Subcutaneous abdominal adipose tissue (tissue), 5 donors: ENCODE results near the gene IPPK.

Source experiments
- H3K27ac ChIP-seq: one replicate; pipeline ENCODE4 v1.7.0; 2013; ENCODE audit warnings: low read depth, mild to moderate bottlenecking, inconsistent platforms, low read length, moderate library complexity
- H3K27me3 ChIP-seq, 5 donors: one replicate each; pipeline ENCODE4 v1.7.0; 2013; ENCODE audit warnings: low read length in 5 of 5, inconsistent platforms in 1 of 5; ENCODE audit not compliant: control insufficient read depth in 5 of 5, insufficient read depth in 4 of 5
- H3K36me3 ChIP-seq, 5 donors: one replicate each; pipeline ENCODE4 v1.7.0; 2013; ENCODE audit warnings: low read length in 5 of 5; ENCODE audit not compliant: control insufficient read depth in 5 of 5, insufficient read depth in 5 of 5
- H3K4me1 ChIP-seq, 5 donors: one replicate each; pipeline ENCODE4 v1.7.0; 2013; ENCODE audit warnings: low read length in 5 of 5, mild to moderate bottlenecking in 3 of 5, moderate library complexity in 1 of 5; ENCODE audit not compliant: control insufficient read depth in 5 of 5, insufficient read depth in 5 of 5
- H3K4me3 ChIP-seq, 5 donors: one replicate each; pipeline ENCODE4 v1.7.0; 2013; ENCODE audit warnings: low read length in 5 of 5, low read depth in 1 of 5
- H3K9ac ChIP-seq, 5 donors: one replicate each; pipeline ENCODE4 v1.7.0; 2013; ENCODE audit warnings: low read length in 5 of 5, mild to moderate bottlenecking in 4 of 5, moderate library complexity in 3 of 5
- H3K9me3 ChIP-seq, 5 donors: one replicate each; pipeline ENCODE4 v1.7.0; 2013; ENCODE audit warnings: low read length in 5 of 5; ENCODE audit not compliant: control insufficient read depth in 5 of 5
- donor health status: healthy.
- donor health status: healthy.
- donor health status: healthy.
- donor health status: healthy.
- donor health status: healthy.

IPPK gene

DNA sequence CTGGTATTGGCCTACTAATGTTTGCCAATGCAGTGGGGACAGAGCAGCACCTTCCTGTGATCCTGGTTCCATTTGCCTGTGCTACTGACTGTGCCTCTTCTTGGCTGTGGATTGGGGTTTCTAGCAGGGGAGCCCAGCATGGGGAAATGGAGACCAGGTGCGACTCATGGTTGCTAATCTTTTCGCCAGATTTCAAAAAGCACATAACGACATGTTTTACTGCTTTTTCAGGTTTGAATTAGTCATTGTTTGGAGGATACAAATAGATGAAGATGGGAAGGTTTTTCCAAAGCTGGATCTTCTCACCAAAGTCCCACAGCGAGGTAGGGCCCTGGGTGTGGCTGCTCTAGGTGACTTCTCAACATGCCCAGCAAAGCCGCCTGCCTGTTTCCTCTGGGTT lies 57.6 kb downstream of the IPPK start:
- Histone ChIP-seq H3K4me3 (no peak overlapping the region), H3K4me1 (peaks cover 21 to 77% (median 72%) of the 10 kb centered on the region in 5 donors), H3K27ac (no peak overlapping the region), H3K9ac (no peak overlapping the region), H3K36me3 (peaks cover 0 to 61% (median 29%) of the 10 kb centered on the region in 5 donors), H3K9me3 (no peaks in the 10 kb centered on the region), H3K27me3 (no peaks in the 10 kb centered on the region)

DNA sequence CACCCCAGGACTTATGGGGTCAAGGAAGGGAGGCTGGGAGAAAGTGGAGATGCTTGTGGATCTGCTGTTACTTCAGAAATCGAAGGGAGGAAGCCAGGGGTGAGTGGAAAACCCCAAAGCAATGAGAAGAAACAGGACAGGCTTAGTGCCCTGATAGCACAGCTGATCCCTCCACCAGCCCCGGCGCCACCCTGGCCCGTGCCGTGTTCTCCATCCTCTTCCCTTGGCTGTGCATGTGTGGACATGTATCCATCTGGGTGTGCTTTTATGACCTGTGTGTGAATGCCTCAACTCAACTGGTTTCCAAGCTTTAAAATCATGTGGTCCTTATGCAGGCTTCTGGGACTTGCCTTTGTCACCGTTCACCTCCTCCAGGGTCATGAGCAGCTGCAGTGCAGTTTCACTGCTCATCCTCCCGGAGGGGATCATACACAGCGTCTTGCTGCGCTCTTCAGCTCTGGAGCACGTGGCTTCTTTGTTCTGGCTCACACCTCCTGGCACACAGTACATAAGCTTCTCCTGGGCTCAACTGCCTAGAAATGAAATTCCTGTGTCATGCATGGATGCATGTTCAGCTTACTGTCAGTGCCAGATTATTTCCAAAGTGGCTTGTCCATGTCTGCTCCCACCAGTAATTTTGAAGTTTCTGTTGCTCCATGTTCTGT lies 58.2 kb downstream of the IPPK start:
- no peak overlapping the region for H3K27ac ChIP-seq
- H3K27me3 ChIP-seq = no peaks in the 10 kb centered on the region
- peaks cover 0 to 56% (median 27%) of the 10 kb centered on the region in 5 donors for H3K36me3 ChIP-seq
- no peak overlapping the region for H3K4me3 ChIP-seq
- peaks cover 19 to 77% (median 71%) of the 10 kb centered on the region in 5 donors for H3K4me1 ChIP-seq
- no peaks in the 10 kb centered on the region for H3K9me3 ChIP-seq
- H3K9ac ChIP-seq = no peak overlapping the region

DNA sequence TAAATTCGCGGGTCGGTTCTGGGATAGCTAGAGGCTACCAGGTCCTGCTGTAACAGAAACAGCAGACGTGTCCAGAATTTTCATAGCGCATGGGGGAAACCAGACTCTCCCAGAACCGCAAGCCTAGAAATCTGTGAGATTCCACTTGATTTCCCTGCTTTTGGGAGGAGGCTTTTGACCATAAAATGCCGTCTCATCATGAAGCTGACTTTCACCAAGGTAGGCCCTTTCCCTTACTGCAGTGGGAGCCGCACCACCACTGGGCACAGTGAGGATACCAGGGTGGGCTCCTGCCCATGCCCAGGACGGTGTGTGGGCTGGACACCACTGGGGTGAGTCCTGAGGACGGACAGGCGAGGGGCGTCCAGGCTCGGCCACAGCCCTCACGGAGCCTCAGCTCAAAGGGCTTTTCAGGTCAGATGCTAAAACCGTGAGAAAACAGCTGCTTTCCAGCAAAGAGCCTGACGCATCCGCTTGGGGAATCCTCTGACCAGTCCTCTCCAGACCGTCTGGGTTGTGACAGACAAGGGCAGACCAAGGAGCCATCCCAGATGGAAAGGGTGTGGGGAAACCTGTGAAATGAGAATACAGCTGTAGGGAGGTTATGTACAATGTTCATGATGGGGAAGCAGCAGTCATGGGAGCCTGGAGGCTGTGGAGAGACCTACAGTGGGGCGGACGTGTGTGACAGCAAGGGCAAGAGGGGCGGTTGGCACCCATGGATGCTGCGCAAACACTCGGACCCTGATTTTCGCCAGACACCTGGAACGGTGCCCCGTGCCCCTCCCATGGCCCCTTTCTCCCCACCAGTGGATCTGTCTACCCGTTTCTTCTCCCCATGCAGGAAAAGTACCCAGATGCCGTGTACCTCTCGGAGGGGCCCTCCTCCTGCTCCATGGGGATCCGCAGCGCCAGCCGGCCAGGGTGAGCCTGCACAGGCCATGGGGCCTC lies 59.2 kb downstream of the IPPK start:
- peak overlapping the region in 2 of 5 donors; percentile 29 to 48 for H3K9ac ChIP-seq
- H3K36me3 ChIP-seq = peaks cover 0 to 46% (median 25%) of the 10 kb centered on the region in 5 donors
- peaks cover 18 to 68% (median 62%) of the 10 kb centered on the region in 5 donors for H3K4me1 ChIP-seq
- peak overlapping the region; percentile 67 for H3K27ac ChIP-seq
- H3K9me3 ChIP-seq = peaks cover 0 to 1% (median 0%) of the 10 kb centered on the region in 5 donors
- no peak overlapping the region for H3K4me3 ChIP-seq
- no peaks in the 10 kb centered on the region for H3K27me3 ChIP-seq

DNA sequence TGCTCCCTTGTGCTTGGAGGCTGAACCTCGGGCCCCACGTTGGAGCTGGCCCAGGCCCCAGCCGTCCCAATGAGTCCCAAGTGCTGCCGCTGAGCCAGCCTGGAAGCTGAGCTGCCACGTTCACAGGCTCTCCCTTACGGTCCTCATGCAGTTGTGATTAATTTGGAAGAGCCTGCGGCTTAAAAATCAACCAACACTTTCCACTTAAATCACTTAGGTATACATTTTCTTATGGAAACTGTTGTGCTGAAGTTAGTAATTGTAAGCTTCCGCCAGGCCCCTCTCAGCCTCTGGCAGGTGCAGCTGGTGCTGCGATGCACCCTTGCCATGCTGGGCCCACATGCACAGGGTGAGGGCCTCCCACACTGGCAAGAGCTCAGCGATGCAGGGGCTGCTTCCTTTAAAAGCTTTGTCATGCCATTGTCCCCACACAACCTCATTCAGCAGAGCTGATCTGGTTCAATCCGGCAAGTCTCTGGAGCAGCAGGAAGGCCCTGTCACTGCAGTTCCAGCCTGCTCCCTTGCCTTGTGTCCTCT lies 61.0 kb downstream of the IPPK start:
- Histone ChIP-seq H3K27ac (peak overlapping the region; percentile 67), H3K9me3 (peaks cover 0 to 6% (median 2%) of the 10 kb centered on the region in 5 donors), H3K4me3 (no peak overlapping the region), H3K4me1 (peaks cover 17 to 56% (median 46%) of the 10 kb centered on the region in 5 donors), H3K27me3 (no peaks in the 10 kb centered on the region), H3K36me3 (peaks cover 0 to 32% (median 15%) of the 10 kb centered on the region in 5 donors), H3K9ac (peak overlapping the region in 3 of 5 donors; percentile 1 to 50 (median 31))

DNA sequence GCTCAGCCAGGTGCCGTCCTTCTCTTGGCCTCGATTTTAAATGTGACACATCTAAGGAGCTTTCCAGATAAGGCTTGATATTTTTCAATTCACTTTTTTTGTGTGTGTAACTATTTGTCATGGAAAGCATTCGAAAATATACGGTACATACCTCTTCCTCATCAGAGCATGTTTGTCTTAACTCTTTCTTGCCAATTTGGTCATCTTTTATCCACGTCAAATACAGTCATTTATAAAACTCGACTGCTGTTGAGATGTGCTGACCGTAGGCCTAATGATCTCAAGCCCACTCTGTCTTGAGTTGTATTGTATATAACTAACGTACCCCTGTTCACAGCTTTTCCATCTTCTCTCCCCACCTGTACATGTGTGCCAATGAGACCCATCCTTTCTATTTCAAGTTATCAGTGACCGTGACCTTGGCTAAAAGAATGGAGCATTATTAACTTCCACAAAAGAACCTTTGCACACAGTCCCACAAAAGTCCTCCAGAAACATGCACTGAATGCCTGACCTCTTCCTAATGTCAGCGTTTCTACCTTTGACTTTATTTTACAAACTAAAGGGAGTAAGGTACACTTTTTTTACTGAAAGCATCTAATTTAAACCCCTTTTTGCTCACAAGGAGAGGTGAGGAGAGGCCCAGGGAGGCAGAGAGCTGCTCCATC lies 61.6 kb downstream of the IPPK start:
- Histone ChIP-seq H3K36me3 (peaks cover 0 to 26% (median 10%) of the 10 kb centered on the region in 5 donors), H3K4me3 (no peak overlapping the region), H3K9ac (peak overlapping the region in 1 of 5 donors; percentile 50), H3K27me3 (no peaks in the 10 kb centered on the region), H3K9me3 (peaks cover 0 to 10% (median 3%) of the 10 kb centered on the region in 5 donors), H3K27ac (peak overlapping the region; percentile 67), H3K4me1 (peaks cover 17 to 56% (median 46%) of the 10 kb centered on the region in 5 donors)

DNA sequence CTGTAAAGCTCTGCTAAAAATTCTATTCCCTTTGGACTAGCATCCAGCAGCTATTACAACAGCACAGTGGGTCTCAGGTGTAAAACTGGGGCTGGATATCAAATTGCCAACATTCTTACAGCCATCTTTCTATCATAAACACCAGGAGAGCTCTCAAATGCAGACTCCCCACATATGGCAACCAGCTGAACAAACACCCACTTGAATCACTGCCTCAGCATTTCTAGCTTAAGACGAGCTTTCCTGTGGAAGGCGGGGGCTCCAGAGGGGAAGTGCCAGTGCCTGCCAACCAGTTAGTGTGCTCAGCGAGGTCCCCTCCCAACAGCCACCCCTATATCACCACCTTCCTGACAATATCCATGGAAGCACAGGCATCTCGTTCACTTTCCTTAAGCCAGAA lies 62.2 kb downstream of the IPPK start:
- Histone ChIP-seq H3K9ac (peak overlapping the region in 1 of 5 donors; percentile 19), H3K27me3 (no peaks in the 10 kb centered on the region), H3K36me3 (peaks cover 0 to 21% (median 5%) of the 10 kb centered on the region in 5 donors), H3K4me1 (peaks cover 17 to 56% (median 46%) of the 10 kb centered on the region in 5 donors), H3K4me3 (no peak overlapping the region), H3K27ac (peak overlapping the region; percentile 67), H3K9me3 (peaks cover 0 to 10% (median 3%) of the 10 kb centered on the region in 5 donors)

DNA sequence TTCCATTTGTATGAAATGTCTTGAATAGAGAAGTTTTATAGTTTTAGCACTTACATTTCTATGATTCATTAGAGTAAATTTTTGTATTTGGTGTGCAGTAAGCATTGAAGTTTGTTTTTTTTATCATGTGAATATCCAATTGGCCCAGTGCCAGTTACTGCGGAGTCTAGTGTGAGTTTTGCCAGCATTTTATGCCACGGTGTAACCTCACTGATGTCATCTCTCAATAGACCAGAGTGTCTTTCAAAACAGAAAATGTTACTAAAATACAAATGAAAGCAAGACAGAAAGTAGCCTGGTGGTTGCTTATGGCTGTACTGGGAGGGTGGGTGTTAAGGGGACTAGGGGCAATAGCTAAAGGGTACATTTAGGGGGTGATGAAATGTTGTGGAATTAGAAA lies 62.8 kb downstream of the IPPK start:
- H3K4me1 ChIP-seq = peaks cover 17 to 54% (median 44%) of the 10 kb centered on the region in 5 donors
- H3K27ac ChIP-seq = peak overlapping the region; percentile 67
- H3K27me3 ChIP-seq = no peaks in the 10 kb centered on the region
- H3K4me3 ChIP-seq = no peak overlapping the region
- peaks cover 0 to 10% (median 3%) of the 10 kb centered on the region in 5 donors for H3K9me3 ChIP-seq
- peaks cover 0 to 16% (median 3%) of the 10 kb centered on the region in 5 donors for H3K36me3 ChIP-seq
- peak overlapping the region in 1 of 5 donors; percentile 25 for H3K9ac ChIP-seq

DNA sequence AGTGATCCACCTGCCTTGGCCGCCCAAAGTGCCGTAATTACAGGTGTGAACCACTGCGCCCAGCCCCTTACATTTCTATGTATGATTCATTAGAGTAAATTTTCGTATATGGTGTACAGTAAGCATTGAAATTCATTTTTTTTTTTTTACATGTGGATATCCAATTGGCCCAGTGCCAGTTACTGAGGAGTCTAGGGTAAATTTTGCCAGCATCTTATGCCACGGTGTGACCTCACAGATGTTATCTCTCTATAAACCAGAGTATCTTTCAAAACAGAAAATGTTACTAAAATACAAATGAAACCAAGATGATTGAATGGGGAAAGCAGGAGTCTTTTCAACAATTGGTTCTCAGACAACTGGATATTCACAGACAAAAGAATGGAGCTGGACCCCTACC lies 64.7 kb downstream of the IPPK start:
- no peaks in the 10 kb centered on the region for H3K27me3 ChIP-seq

DNA sequence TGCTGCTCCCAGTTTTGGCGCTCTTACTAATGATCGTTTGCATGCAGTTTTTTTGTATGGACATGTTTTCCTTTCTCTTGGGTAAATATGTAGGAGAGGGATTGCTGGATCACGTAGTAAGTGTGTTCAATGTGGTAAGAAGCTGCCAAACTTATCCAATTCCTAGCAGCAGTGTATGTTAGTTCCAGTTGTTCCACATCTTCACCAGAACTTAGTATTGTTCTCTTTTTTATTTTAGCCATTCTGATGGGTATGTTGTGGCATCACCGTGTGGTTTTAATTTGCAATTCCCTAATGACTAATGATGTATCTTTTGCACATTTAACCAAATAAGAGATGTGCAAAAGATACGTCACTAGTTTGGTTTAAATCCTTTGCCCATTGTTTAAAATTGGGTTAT lies 65.9 kb downstream of the IPPK start:
- Histone ChIP-seq H3K9ac (no peak overlapping the region), H3K4me3 (no peak overlapping the region), H3K36me3 (no peaks in the 10 kb centered on the region), H3K9me3 (peaks cover 0 to 10% (median 3%) of the 10 kb centered on the region in 5 donors), H3K27me3 (no peaks in the 10 kb centered on the region), H3K4me1 (peaks cover 9 to 48% (median 43%) of the 10 kb centered on the region in 5 donors), H3K27ac (no peak overlapping the region)

More for the DNA sequence above, 64.7 kb downstream of the IPPK start:
- Histone ChIP-seq H3K4me3 (no peak overlapping the region), H3K9me3 (peaks cover 0 to 10% (median 3%) of the 10 kb centered on the region in 5 donors), H3K36me3 (no peaks in the 10 kb centered on the region), H3K27ac (no peak overlapping the region), H3K4me1 (peaks cover 10 to 50% (median 43%) of the 10 kb centered on the region in 5 donors), H3K9ac (no peak overlapping the region)
